GM12872 (cell line): ENCODE results near the gene TRAPPC6A.

Source experiments
- TF ChIP-seq, protein P1 (sequence below): IDR thresholded peaks from 3 replicates; pipeline ENCODE4 v1.5.1; 2011; ENCODE audit warnings: low read depth, mild to moderate bottlenecking, low read length, moderate library complexity; ENCODE audit not compliant: insufficient read depth

TRAPPC6A gene

DNA sequence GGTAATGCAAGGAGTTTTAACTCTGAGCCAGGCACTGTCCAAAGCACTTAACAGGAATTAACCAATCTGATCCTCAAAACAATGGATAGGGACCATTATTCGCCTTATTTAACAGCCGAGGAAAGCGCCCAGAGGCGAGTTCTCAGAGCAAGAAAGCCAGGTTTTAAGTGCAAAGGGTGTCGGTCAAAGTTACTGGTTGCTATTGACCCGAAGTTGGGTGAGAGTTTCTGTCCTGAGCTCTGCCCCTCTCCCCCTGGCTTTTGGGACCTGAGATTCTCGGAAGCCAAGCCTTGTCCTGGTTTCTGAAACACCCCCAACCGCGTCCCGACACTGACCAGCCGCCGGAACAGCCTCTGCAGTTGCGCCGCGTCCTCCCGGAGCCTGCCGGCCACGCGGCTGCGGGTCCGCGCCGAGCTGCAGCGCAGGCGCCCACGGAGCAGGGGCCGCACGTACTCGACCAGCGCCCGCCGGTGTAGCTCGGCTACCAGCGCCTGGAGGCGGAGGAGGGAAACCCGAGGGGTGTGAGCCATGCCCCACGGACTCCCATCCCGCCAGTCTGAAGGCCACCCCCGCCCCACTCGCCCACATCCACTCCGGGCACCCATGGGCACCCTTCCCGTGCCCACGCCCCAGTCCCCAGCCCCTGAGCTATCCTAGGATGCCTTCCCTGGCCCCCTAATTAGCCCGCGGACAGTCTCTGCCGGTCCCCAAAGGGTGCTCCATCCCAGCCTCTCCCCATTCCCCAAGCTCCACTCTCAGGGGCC is 39.3 kb upstream of the TRAPPC6A start:
- TF ChIP-seq, protein P1, sequence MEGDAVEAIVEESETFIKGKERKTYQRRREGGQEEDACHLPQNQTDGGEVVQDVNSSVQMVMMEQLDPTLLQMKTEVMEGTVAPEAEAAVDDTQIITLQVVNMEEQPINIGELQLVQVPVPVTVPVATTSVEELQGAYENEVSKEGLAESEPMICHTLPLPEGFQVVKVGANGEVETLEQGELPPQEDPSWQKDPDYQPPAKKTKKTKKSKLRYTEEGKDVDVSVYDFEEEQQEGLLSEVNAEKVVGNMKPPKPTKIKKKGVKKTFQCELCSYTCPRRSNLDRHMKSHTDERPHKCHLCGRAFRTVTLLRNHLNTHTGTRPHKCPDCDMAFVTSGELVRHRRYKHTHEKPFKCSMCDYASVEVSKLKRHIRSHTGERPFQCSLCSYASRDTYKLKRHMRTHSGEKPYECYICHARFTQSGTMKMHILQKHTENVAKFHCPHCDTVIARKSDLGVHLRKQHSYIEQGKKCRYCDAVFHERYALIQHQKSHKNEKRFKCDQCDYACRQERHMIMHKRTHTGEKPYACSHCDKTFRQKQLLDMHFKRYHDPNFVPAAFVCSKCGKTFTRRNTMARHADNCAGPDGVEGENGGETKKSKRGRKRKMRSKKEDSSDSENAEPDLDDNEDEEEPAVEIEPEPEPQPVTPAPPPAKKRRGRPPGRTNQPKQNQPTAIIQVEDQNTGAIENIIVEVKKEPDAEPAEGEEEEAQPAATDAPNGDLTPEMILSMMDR, result no peak

GRCh38 chr19:45216667-45217066 is 38.6 kb upstream of the TRAPPC6A start:
- TF ChIP-seq, protein P1, result no peak

GRCh38 chr19:45215391-45216191 is 37.6 kb upstream of the TRAPPC6A start:
- TF ChIP-seq, protein P1, result no peak

GRCh38 chr19:45213031-45213430 is 35.0 kb upstream of the TRAPPC6A start:
- TF ChIP-seq, protein P1, result no peak

- TF ChIP-seq, protein P1, result no peak
Measured at GRCh38 chr19:45211751-45212381, 33.8 kb upstream of the TRAPPC6A start.

GRCh38 chr19:45206328-45206727 is 28.3 kb upstream of the TRAPPC6A start:
- TF ChIP-seq, protein P1, result no peak

DNA sequence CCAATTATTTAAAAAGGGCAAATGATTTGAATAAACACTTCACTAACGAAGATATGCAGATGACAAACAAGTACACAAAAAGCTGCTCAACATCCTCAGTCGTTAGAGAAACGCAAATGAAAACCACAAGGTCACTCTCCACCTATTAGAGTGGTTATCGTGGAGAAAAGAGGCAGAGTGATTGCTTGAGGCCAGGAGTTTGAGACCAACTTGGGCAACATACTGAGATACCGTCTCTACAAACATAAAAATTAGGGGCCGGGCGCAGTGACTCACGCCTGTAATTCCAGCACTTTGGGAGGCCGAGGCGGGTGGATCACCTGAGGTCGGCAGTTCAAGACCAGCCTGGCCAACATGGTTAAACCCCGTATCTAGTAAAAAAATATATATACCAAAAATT is 27.8 kb upstream of the TRAPPC6A start:
- TF ChIP-seq, protein P1, result no peak
